IPS-18a (cell line): Measurements from ENCODE around the gene NEU2.

Source experiments
- H3K27ac ChIP-seq: one replicate; pipeline ENCODE4 v1.5.1; 2013; ENCODE audit warnings: low read length
- H3K27me3 ChIP-seq: one replicate; pipeline ENCODE4 v1.6.1; 2013; ENCODE audit warnings: mild to moderate bottlenecking, low read length; ENCODE audit not compliant: control insufficient read depth, insufficient read depth
- H3K36me3 ChIP-seq: one replicate; pipeline ENCODE4 v1.6.1; 2013; ENCODE audit warnings: low read depth, low read length; ENCODE audit not compliant: control insufficient read depth
- H3K4me1 ChIP-seq: one replicate; pipeline ENCODE4 v1.6.1; 2013; ENCODE audit warnings: low read depth, low read length; ENCODE audit not compliant: control insufficient read depth
- H3K4me3 ChIP-seq: one replicate; pipeline ENCODE4 v1.5.1; 2013; ENCODE audit warnings: low read length
- H3K9ac ChIP-seq: one replicate; pipeline ENCODE4 v1.6.1; 2013; ENCODE audit warnings: mild to moderate bottlenecking, low read length, moderate library complexity
- H3K9me3 ChIP-seq: one replicate; pipeline ENCODE4 v1.6.1; 2013; ENCODE audit warnings: low read depth, low read length; ENCODE audit not compliant: control insufficient read depth

NEU2 gene

DNA sequence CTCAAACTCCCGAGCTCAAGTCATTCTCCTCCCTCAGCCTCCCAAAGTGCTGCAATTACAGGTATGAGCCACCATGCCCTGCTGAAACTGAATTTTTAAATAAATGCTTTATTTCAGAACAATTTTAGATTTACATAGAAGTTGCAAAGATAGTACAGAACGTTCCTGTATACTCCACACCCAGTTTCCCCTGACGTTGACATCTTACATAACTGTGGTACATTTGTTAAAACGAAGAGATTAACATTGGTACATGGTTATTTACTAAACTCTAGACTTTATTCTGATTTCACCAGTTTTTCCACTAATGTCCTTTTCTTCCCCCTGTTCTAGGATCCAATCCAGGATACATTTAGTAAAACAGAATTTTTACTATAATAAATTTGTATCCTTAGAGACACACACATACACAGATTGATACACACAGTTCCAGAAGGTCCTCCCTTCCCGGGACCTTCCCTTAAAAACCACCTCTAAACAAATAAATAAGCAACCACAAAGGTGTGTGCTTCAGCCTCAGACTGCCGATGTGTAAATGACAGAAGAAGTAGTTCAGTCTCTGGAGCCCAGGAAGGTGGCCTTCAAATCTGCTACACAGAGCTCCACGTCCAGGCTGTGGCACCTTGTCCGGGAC lies 6.9 kb downstream of the NEU2 start:
- Histone ChIP-seq H3K27me3 (no peaks in the 10 kb centered on the region), H3K36me3 (no peaks in the 10 kb centered on the region), H3K4me1 (no peaks in the 10 kb centered on the region), H3K4me3 (no peak overlapping the region), H3K9ac (no peak overlapping the region), H3K9me3 (no peaks in the 10 kb centered on the region), H3K27ac (no peak overlapping the region)

DNA sequence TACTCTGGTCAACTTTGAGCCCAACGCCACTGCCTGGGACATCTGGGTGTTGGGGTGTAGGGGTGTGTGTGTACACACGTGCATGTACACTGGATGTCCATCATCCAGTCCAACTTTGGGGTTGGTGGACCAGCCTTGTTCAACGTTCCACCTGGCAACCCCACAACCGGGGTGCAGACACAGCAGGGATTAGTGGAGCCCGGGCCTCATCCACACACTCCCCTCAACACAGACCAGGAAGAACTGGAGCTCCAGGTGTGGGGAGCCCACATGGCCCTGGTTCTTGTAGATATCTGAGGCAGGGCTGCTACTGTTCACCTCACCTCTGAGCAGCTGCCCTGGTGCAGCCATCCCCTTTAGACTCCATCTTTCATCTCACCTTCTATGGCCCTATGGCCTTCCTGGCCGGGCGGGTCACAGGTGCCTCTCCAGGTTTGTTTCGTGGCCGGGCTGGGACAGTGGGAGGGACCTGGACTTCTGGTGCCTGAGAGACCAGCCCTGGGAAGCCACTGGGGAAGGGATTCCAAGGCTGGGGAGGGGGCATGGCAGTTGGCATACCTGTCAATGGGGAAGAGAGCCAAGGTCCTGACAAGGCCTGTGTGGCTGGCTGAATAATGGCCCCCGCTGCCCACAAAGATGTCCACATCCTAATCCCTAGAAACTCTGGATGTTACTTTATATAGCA lies 7.5 kb downstream of the NEU2 start:
- no peaks in the 10 kb centered on the region for H3K27me3 ChIP-seq
- no peaks in the 10 kb centered on the region for H3K9me3 ChIP-seq
- H3K4me1 ChIP-seq: no peaks in the 10 kb centered on the region
- no peak overlapping the region for H3K4me3 ChIP-seq
- no peaks in the 10 kb centered on the region for H3K36me3 ChIP-seq
- no peak overlapping the region for H3K27ac ChIP-seq
- no peak overlapping the region for H3K9ac ChIP-seq

DNA sequence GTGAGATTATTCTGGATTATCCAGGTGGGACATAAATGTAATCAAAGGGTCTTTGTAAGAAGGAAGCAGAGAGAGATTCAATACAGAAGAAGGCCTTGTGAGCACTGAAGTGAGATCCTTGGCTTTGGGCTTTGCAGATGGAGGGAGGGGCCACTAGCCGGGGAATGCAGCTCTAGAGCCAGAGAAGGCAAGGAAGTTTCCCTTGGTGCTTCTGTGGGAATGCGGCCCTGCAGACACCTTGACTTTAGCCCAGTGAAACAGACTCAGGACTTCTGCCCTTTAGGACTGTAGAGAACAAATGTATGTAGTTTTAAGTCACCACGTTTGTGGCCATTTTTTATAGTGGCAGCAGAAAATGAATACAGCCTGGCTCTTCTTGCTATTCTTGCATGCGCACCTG lies 8.1 kb downstream of the NEU2 start:
- Histone ChIP-seq H3K4me1 (no peaks in the 10 kb centered on the region), H3K9me3 (no peaks in the 10 kb centered on the region), H3K9ac (no peak overlapping the region), H3K36me3 (no peaks in the 10 kb centered on the region), H3K27ac (no peak overlapping the region), H3K27me3 (no peaks in the 10 kb centered on the region), H3K4me3 (no peak overlapping the region)

DNA sequence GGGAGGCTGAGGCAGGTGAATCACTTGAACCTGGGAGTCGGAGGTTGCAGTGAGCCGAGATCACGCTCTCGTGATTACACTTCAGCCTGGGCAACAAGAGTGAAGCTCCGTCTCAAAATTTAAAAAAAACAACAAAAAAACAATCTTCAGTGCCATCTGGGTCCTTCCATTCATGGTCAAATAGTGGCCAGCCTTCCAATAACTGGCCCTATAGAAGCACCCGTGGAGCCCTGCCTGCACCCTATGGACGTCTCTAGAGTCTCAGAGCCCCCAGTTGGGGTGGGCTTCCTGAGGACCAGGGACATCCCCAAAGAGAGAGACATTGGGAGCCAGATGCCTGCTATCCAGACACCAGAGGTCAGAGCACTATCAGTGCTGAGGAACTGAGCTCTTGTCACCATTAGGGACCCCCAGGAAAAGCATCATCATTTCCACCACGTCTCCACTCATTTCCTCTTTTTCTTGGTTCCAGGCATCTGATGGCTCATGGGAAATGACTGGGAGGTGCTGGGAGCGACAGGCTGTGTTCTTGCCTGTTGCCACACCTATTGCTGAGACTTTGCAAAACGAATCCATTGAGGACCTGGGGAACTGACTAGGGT lies 9.4 kb downstream of the NEU2 start:
- H3K9ac ChIP-seq: no peak overlapping the region

DNA sequence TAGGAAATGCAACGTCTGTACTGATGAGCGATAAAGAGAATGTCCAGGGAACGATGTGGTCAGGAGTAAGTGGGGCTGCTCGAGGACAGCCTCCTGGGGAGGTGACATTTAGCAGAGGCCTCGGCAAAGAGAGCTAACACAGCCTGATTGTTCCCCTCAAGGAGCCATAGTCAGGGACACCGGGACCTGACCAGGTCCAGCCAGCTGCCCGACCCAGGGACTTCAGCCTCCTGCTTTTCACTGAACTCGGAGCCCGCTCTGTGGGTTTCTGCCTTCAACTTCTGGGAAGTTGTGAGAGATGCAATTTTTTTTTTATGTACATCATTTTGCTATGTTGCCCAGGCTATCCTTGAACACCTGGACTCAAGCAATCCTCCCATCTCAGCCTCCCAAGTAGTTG lies 10.1 kb downstream of the NEU2 start:
- Histone ChIP-seq H3K4me1 (no peaks in the 10 kb centered on the region), H3K9me3 (no peaks in the 10 kb centered on the region), H3K36me3 (no peaks in the 10 kb centered on the region), H3K9ac (no peak overlapping the region), H3K4me3 (no peak overlapping the region), H3K27me3 (no peaks in the 10 kb centered on the region), H3K27ac (no peak overlapping the region)

More for the DNA sequence above, 9.4 kb downstream of the NEU2 start:
- H3K27ac ChIP-seq: no peak overlapping the region
- no peaks in the 10 kb centered on the region for H3K36me3 ChIP-seq
- no peaks in the 10 kb centered on the region for H3K9me3 ChIP-seq
- H3K27me3 ChIP-seq: no peaks in the 10 kb centered on the region
- no peaks in the 10 kb centered on the region for H3K4me1 ChIP-seq
- no peak overlapping the region for H3K4me3 ChIP-seq

DNA sequence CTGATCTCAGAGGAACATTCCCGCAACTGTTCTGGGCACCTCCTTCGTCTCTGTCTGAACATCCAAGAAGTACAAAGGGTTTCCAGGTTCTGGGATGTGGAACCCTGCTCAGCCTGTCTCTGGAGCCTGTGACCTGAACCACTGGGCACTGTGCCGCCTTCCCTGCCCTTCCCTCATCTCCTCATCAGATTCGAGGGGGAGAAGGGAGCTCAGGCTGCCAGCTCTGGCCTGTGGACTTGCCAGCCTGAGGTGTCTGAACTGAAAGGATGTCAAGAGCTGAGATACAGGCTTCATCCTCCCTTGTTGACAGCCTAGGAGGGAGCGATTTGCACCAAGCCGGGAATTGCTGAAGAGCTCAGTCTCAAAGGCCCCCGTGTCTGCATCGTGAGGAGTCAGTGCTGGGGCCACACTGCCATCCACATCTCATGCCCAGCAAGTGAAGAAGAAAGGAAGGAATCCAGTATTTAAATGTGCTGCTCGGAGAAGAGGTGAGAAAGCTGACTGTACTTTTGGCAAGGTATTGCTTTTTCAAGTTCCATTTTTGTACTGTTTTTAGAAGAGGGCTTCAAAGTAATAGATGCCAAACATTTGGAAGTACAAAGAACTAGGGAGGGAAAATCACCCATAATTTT lies 12.6 kb downstream of the NEU2 start:
- peaks cover 10% of the 10 kb centered on the region for H3K4me1 ChIP-seq
- H3K27me3 ChIP-seq: no peaks in the 10 kb centered on the region
- H3K4me3 ChIP-seq: no peak overlapping the region
- H3K36me3 ChIP-seq: no peaks in the 10 kb centered on the region
- no peaks in the 10 kb centered on the region for H3K9me3 ChIP-seq
- H3K9ac ChIP-seq: no peak overlapping the region
- H3K27ac ChIP-seq: no peak overlapping the region

DNA sequence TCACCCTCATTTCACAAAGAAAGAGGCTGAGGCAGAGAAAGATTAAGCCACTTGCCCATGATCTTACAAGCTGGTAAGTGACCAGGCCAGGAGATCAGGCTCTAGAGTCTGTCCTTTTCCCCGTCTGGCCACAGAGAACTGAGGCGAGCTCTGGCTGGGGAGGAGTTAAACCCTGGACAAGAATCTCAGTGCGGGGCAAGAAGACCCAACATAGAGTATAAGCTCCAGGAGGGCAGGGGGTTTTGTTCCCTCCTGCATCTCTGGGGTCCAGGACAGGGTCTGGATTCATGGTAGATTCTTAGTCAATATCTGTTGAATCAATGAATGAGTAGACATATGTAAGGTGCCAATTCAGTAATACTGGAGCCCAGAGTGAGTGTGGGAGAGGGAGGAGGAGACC lies 14.7 kb downstream of the NEU2 start:
- peaks cover 28% of the 10 kb centered on the region for H3K4me1 ChIP-seq
- H3K27me3 ChIP-seq: no peaks in the 10 kb centered on the region

DNA sequence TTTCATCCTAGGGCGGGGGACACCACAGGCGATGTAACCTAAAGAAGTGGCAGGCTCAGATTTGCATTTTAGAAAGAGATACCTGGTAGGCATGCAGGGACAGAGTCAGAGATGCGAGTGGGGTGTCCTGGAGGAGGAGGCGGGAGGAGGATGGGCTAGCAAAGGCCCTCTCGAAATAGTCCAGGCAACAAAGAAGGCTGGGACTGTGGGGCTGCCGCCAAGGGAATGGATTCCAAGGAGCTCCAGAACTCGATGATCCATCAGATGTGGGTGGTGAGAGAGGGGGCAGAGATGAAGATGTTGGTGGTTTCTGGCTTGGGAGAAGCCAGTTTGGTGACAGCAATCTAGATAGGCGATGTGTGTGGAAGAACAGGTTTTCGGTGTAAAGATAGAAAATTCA lies 15.2 kb downstream of the NEU2 start:
- no peak overlapping the region for H3K4me3 ChIP-seq
- no peaks in the 10 kb centered on the region for H3K36me3 ChIP-seq
- no peaks in the 10 kb centered on the region for H3K9me3 ChIP-seq
- H3K27ac ChIP-seq: no peak overlapping the region
- no peaks in the 10 kb centered on the region for H3K27me3 ChIP-seq
- H3K9ac ChIP-seq: no peak overlapping the region
- H3K4me1 ChIP-seq: peaks cover 32% of the 10 kb centered on the region

More for the DNA sequence above, 14.7 kb downstream of the NEU2 start:
- Histone ChIP-seq H3K27ac (no peak overlapping the region), H3K9ac (no peak overlapping the region), H3K4me3 (no peak overlapping the region), H3K36me3 (no peaks in the 10 kb centered on the region), H3K9me3 (no peaks in the 10 kb centered on the region)

DNA sequence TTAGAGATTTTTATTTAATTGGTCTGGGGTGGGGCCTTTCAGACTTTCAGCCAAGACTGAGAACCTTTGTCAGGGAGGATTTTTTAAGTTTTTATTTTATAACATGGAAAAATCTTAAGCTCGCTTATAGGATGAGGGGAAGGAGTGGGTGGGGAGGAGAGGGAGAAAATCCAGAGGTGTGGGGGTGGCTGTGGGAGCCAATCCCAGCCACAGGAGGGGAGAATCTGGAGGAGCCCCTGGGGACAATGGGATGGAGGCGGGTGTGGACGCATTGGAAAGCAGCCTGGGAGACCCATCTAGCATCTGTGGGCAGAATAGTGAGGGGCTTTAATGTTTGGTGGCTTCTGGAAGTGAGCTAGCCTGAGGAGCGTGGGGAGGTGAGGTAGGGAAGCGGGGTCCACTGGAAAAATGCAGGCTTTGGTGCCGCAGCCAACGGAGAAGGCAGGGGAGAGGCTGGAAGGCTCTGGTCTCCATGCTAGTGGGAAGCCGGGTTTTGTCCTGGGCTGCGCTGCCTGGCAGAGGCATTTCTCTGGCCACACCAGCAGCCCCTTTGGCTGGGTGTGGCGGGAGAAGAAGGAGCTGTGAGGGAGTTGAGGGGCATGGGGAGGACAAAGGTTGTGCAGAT lies 16.2 kb downstream of the NEU2 start:
- Histone ChIP-seq H3K9me3 (no peaks in the 10 kb centered on the region), H3K36me3 (no peaks in the 10 kb centered on the region), H3K9ac (no peak overlapping the region), H3K4me1 (peaks cover 32% of the 10 kb centered on the region), H3K27me3 (peaks cover 3% of the 10 kb centered on the region), H3K27ac (no peak overlapping the region), H3K4me3 (no peak overlapping the region)

DNA sequence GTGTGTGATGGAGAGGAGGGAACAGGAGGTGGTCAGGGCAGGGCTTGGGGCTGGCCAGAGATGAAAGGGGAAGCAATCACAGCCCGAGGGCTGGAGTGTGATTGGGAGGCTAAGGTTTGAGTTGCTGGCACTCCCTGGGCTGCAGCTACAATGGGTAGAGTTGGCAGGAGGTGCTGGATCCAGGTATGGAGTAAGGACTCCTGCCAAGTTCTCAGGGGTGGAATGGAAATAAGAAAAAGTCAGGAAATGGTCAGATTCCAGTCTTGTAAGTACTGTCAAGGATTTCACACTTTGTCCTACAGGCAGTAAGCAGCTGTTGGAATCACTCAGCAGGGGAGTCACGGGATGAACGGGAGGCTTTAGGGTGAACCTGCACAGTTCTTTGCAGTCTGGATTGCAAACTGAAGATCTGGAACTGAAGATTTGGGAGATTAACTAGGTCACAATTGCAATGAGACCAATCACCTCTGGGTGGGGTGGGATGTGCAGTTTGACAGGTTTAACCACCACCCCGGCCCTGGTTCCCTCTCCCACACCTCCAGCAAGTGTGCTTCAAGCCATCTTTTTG lies 16.8 kb downstream of the NEU2 start:
- Histone ChIP-seq H3K27ac (no peak overlapping the region), H3K36me3 (no peaks in the 10 kb centered on the region), H3K9me3 (no peaks in the 10 kb centered on the region), H3K27me3 (peaks cover 4% of the 10 kb centered on the region), H3K4me3 (no peak overlapping the region), H3K9ac (no peak overlapping the region), H3K4me1 (peaks cover 34% of the 10 kb centered on the region)
